HCT116 (cell line): ENCODE data around the gene VEGFA.

Experiments
- EZH2phosphoT487 ChIP-seq: fragments of 200-600 bp; IDR thresholded peaks from 2 replicates; pipeline ENCODE4 v1.6.1; 2018; ENCODE audit warnings: antibody characterized with exemption, borderline replicate concordance
- JUND ChIP-seq: IDR thresholded peaks from 2 replicates; pipeline ENCODE4 v1.6.1; 2012
- POLR2A ChIP-seq: IDR thresholded peaks from 2 replicates; pipeline ENCODE4 v1.7.0; 2011; ENCODE audit warnings: borderline replicate concordance; ENCODE audit not compliant: insufficient read depth, insufficient read length; ENCODE audit errors: extremely low read depth
- SIN3A ChIP-seq: IDR thresholded peaks from 2 replicates; pipeline ENCODE4 v1.6.1; 2012; ENCODE audit warnings: low read depth
- YY1 ChIP-seq: IDR thresholded peaks from 2 replicates; pipeline ENCODE4 v1.6.1; 2011; ENCODE audit warnings: low read length, low read depth, moderate library complexity, mild to moderate bottlenecking; ENCODE audit not compliant: insufficient replicate concordance; ENCODE audit errors: extremely low read depth
- TF ChIP-seq, protein P1 (sequence below), 3 experiments: fragments of 200-600 bp in 1 of 3; sonication (generic) in 1 of 3; IDR thresholded peaks in 2 of 3; conservative IDR thresholded peaks in 1 of 3; 2 replicates each; pipeline ENCODE4 v1.5.1; 2012 to 2017; ENCODE audit warnings: low read depth in 2 of 3, low read length in 2 of 3, antibody characterized with exemption in 1 of 3, borderline replicate concordance in 1 of 3, control low read depth in 1 of 3, mild to moderate bottlenecking in 1 of 3, mixed read lengths in 1 of 3, mixed run types in 1 of 3, moderate library complexity in 1 of 3; ENCODE audit not compliant: insufficient read depth in 1 of 3
- TF ChIP-seq, protein P2 (sequence below): IDR thresholded peaks from 2 replicates; pipeline ENCODE4 v1.6.1; 2012
- TF ChIP-seq, protein P3 (sequence below): IDR thresholded peaks from 2 replicates; pipeline ENCODE4 v1.6.1; 2011; ENCODE audit warnings: mild to moderate bottlenecking, low read length, moderate library complexity; ENCODE audit not compliant: insufficient replicate concordance; ENCODE audit errors: extremely low read depth

DNA sequence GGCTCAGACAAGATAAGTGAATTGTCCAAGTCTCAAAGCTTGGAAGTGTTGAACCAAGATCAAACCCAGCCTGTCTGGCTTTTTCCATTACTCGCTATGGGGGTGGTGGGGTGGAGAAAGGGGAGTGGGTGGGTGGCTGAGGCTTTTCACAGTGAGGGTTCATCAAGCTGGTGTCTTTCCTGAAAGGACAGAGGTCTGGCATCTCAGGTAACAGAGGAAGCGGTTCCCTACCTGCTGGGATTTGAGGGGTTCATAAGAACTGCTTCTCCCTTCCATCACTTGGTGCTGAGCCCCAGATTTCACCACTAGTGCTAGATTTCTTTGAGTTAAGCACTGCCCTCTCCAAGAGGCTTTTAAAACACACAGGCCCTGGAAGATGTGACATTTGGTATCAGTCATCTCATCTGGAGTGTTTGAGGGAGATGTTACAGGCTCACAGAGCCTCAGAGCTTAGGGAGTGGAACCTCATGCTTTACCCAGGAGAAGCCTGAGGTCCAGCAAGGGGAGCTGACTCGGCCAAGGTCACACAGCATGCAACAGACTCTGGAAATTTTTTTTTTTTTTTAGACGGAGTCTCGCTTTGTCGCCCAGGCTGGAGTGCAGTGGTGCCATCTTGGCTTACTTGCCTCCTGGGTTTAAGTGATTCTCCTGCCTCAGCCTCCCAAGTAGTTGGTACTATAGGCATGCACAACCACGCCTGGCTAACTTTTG lies 6.0 kb upstream of the VEGFA start:
- no peak for TF ChIP-seq POLR2A
- TF ChIP-seq, protein P1, sequence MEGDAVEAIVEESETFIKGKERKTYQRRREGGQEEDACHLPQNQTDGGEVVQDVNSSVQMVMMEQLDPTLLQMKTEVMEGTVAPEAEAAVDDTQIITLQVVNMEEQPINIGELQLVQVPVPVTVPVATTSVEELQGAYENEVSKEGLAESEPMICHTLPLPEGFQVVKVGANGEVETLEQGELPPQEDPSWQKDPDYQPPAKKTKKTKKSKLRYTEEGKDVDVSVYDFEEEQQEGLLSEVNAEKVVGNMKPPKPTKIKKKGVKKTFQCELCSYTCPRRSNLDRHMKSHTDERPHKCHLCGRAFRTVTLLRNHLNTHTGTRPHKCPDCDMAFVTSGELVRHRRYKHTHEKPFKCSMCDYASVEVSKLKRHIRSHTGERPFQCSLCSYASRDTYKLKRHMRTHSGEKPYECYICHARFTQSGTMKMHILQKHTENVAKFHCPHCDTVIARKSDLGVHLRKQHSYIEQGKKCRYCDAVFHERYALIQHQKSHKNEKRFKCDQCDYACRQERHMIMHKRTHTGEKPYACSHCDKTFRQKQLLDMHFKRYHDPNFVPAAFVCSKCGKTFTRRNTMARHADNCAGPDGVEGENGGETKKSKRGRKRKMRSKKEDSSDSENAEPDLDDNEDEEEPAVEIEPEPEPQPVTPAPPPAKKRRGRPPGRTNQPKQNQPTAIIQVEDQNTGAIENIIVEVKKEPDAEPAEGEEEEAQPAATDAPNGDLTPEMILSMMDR (IDR thresholded peaks at IDR 0.05 in 2 of 3, conservative IDR thresholded peaks at IDR 0.05 in 1 of 3; ENCODE audit: borderline replicate concordance in 1 of 3, insufficient read depth in 1 of 3, low read depth in 2 of 3, low read length in 2 of 3), result no peak
- TF ChIP-seq EZH2phosphoT487, result no peak
- TF ChIP-seq SIN3A, result no peak
- TF ChIP-seq YY1, result no peak
- no peak for TF ChIP-seq JUND
- TF ChIP-seq, protein P2, sequence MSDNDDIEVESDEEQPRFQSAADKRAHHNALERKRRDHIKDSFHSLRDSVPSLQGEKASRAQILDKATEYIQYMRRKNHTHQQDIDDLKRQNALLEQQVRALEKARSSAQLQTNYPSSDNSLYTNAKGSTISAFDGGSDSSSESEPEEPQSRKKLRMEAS, result no peak
- TF ChIP-seq, protein P3, sequence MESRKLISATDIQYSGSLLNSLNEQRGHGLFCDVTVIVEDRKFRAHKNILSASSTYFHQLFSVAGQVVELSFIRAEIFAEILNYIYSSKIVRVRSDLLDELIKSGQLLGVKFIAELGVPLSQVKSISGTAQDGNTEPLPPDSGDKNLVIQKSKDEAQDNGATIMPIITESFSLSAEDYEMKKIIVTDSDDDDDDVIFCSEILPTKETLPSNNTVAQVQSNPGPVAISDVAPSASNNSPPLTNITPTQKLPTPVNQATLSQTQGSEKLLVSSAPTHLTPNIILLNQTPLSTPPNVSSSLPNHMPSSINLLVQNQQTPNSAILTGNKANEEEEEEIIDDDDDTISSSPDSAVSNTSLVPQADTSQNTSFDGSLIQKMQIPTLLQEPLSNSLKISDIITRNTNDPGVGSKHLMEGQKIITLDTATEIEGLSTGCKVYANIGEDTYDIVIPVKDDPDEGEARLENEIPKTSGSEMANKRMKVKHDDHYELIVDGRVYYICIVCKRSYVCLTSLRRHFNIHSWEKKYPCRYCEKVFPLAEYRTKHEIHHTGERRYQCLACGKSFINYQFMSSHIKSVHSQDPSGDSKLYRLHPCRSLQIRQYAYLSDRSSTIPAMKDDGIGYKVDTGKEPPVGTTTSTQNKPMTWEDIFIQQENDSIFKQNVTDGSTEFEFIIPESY, result no peak
